ENCODE results near the gene TMEM271. TPM values are rescaled to one million over a fixed set of nuclear protein-coding genes. Genes with fewer than 3 reads are reported as not detected.

Gene TMEM271
- total and polyA plus RNA-seq, 2 donors (not counting 3 experiments of a cell fraction or from before 2014, with no cell fraction given), result not detected

GRCh38 chr4:620851-621261, 44.8 kb upstream of the TMEM271 start:
- Histone ChIP-seq H3K4me2 (ENCODE audit: insufficient read depth, low read length) (no peak overlapping the region), H2AFZ (ENCODE audit: low read depth, low read length) (no peak overlapping the region), H3K27me3 (ENCODE audit: control insufficient read depth in 2 of 2, insufficient read depth in 2 of 2, low read length in 2 of 2) (no peaks in the 10 kb centered on the region), H3K9me3 (replicated peaks; ENCODE audit: control insufficient read depth, insufficient read depth, low read length) (no peaks in the 10 kb centered on the region), H3K4me3 (replicated peaks in 1 of 3; ENCODE audit: insufficient read depth in 1 of 3, low read depth in 1 of 3, low read length in 3 of 3) (no peak overlapping the region), H3K9ac (replicated peaks; ENCODE audit: extremely low read depth, insufficient read depth, low read length) (no peak overlapping the region), H3K27ac (ENCODE audit: insufficient read depth, low read depth, low read length) (no peak overlapping the region), H3K79me2 (ENCODE audit: control insufficient read depth, insufficient read depth, low read length) (no peaks in the 10 kb centered on the region), H3K4me1 (ENCODE audit: control insufficient read depth, extremely low read depth, insufficient read depth, low read length) (no peaks in the 10 kb centered on the region), H3K36me3 (ENCODE audit: control insufficient read depth in 2 of 2, extremely low read depth in 1 of 2, insufficient read depth in 2 of 2, low read length in 2 of 2) (no peaks in the 10 kb centered on the region), H4K20me1 (replicated peaks; ENCODE audit: control insufficient read depth, extremely low read depth, insufficient read depth, low read length) (no peaks in the 10 kb centered on the region), H3K9me1 (replicated peaks; ENCODE audit: control insufficient read depth, extremely low read depth, insufficient read depth, low read length) (no peaks in the 10 kb centered on the region)
- no TSS peak for BruUV-seq (replicated peaks)
- no peak for FAIRE-seq
- CTCF ChIA-PET, result no interaction called here
- intact Hi-C loops (cut with micrococcal nuclease), result no loop called here
- DNase-seq (ENCODE audit: low read depth, low spot score), result no peak
- TF ChIP-seq POLR2AphosphoS5 (IDR thresholded peaks at IDR 0.05; ENCODE audit: insufficient read depth, low read depth, low read length) (no peak), CTCF (IDR thresholded peaks at IDR 0.05; ENCODE audit: extremely low read depth in 1 of 2, insufficient read depth in 1 of 2, low read depth in 1 of 2, low read length in 2 of 2) (no peak), POLR2A (IDR thresholded peaks at IDR 0.05; ENCODE audit: low read depth, low read length) (no peak), EZH2 (IDR thresholded peaks at IDR 0.05; ENCODE audit: borderline replicate concordance, low read depth, low read length, severe bottlenecking) (no peak), MYC (IDR thresholded peaks at IDR 0.05; ENCODE audit: low read depth, low read length) (no peak), GATA2 (IDR thresholded peaks at IDR 0.05; ENCODE audit: insufficient read depth, insufficient read length, low read depth, low read length) (no peak), FOS (IDR thresholded peaks at IDR 0.05; ENCODE audit: borderline replicate concordance, insufficient read depth, low read length) (no peak), MAX (IDR thresholded peaks at IDR 0.05; ENCODE audit: insufficient read depth, insufficient read length) (no peak), JUN (IDR thresholded peaks at IDR 0.05; ENCODE audit: borderline replicate concordance, insufficient read depth, insufficient read length, low read depth) (no peak)
- dilution Hi-C loops (cut with MboI; ENCODE audit: extremely low pct_ligation_motif_present, low sequenced_read_pairs), result no loop called here
- POLR2A ChIA-PET, result no interaction called here

Data from endothelial cell of umbilical vein (primary cell).